C4-2B (cell line): ENCODE measurements around the gene KIAA0825.

Experiments
- H3K27ac ChIP-seq: fragments of 450-650 bp; 2 replicates; pipeline ENCODE4 v1.5.1; 2017
- ZFX ChIP-seq: fragments of 450-650 bp; IDR thresholded peaks from 2 replicates; pipeline ENCODE4 v1.6.1; 2017
- TF ChIP-seq, protein P1 (sequence below): fragments of 450-650 bp; conservative IDR thresholded peaks from 2 replicates; pipeline ENCODE4 v1.5.1; 2017; ENCODE audit warnings: mild to moderate bottlenecking

The KIAA0825 gene

GRCh38 chr5:94212476-94212875, 405.9 kb downstream of the KIAA0825 start:
- H3K27ac ChIP-seq, result no peak overlapping the region
- TF ChIP-seq, protein P1, sequence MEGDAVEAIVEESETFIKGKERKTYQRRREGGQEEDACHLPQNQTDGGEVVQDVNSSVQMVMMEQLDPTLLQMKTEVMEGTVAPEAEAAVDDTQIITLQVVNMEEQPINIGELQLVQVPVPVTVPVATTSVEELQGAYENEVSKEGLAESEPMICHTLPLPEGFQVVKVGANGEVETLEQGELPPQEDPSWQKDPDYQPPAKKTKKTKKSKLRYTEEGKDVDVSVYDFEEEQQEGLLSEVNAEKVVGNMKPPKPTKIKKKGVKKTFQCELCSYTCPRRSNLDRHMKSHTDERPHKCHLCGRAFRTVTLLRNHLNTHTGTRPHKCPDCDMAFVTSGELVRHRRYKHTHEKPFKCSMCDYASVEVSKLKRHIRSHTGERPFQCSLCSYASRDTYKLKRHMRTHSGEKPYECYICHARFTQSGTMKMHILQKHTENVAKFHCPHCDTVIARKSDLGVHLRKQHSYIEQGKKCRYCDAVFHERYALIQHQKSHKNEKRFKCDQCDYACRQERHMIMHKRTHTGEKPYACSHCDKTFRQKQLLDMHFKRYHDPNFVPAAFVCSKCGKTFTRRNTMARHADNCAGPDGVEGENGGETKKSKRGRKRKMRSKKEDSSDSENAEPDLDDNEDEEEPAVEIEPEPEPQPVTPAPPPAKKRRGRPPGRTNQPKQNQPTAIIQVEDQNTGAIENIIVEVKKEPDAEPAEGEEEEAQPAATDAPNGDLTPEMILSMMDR, result no peak
- TF ChIP-seq ZFX, result no peak

GRCh38 chr5:94209774-94210355, 408.5 kb downstream of the KIAA0825 start:
- no peak overlapping the region for H3K27ac ChIP-seq
- TF ChIP-seq, protein P1, result no peak
- TF ChIP-seq ZFX, result no peak

- no peak overlapping the region for H3K27ac ChIP-seq
- no peak for TF ChIP-seq ZFX
- TF ChIP-seq, protein P1, result no peak
These were observed 409.1 kb downstream of the KIAA0825 start for GRCh38 chr5:94209272-94209671.

DNA sequence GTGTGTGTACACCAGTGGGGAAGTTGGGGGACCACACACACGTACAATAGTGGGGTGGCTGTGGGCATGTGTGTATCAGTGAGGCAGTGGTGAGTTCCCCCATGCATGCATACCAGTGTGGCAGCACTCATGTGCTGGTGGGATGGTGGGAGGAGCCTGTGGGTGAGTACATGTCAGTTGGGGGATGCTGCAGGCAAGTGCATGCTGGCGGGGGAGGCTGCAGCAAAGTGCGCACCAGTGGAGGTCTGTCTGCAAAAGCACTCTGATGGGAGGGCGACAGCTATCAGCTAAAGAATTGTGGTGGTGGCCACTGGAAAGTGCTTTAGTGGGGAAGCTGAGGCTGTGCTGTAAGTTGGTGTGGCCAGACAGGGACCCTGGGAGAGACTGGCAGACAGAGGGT, 418.8 kb downstream of the KIAA0825 start:
- TF ChIP-seq, protein P1, result no peak
- no peak for TF ChIP-seq ZFX
- no peak overlapping the region for H3K27ac ChIP-seq

GRCh38 chr5:94197970-94198369, 420.4 kb downstream of the KIAA0825 start:
- TF ChIP-seq, protein P1, result no peak
- TF ChIP-seq ZFX, result no peak
- H3K27ac ChIP-seq, result no peak overlapping the region

- no peak overlapping the region for H3K27ac ChIP-seq
- no peak for TF ChIP-seq ZFX
- TF ChIP-seq, protein P1, result no peak
These were observed 421.5 kb downstream of the KIAA0825 start for GRCh38 chr5:94196953-94197352.

- TF ChIP-seq ZFX, result no peak
- TF ChIP-seq, protein P1, result peak; percentile 8; the same call in 1 of the 2 replicates
- no peak overlapping the region for H3K27ac ChIP-seq
These were observed 425.6 kb downstream of the KIAA0825 start for GRCh38 chr5:94192658-94193391.
